GM21825 (cell line): ENCODE measurements around the gene GGCT.
A peak's percentile ranks its signal among the peaks of the same experiment; 100 is the strongest.
"Not testable (repeated sequence)": the region's sequence is repeated elsewhere in the genome, so short reads cannot be mapped to it uniquely, and the experiment has no call there.

ENCODE experiments used
- ATAC-seq: cut with Tn5 transposase; IDR thresholded peaks from one replicate; pipeline ENCODE4 v1.9.1; 2021; ENCODE audit warnings: mild to moderate bottlenecking, moderate library complexity; ENCODE audit not compliant: unreplicated experiment

GGCT gene

GRCh38 chr7:30519122-30519521 lies 14.5 kb upstream of the GGCT start:
- ATAC-seq, result no peak

DNA sequence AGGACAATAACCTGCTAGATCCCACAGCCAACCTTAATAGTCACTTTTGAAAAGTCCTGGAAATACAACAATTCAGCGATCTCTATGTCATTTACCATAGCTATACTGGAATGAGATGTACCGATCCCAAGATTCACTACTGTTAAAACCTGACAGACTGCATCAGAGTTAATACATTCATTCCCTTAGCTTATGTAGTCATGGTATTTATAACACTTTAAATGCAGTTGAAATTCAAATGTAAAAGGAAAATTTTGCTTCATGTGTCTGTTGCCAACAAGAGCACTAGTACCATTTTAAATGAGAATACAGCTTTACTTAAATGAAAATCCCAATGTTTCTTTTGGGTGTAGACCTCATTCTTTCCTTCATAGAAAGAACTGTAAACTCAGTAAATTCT lies 11.1 kb upstream of the GGCT start:
- ATAC-seq, result no peak

DNA sequence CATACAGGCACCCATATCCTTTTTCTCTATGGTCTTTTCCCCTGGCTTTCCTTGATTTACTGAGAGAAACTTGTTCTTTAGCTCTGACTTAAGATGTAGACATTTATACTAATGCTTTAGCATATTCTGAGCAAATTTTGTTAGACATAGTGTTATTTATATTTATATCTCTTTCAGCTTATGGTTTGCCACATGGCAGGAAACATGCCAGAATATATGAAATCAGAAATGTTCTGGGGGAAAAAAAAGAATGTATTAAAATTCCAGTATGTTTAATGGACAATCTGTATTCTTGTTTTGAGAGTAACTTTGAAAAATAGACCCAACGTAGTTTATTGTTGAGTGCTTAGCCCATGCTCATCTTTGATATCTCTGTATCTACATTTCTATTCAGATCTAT lies 10.1 kb upstream of the GGCT start:
- ATAC-seq, result no peak

DNA sequence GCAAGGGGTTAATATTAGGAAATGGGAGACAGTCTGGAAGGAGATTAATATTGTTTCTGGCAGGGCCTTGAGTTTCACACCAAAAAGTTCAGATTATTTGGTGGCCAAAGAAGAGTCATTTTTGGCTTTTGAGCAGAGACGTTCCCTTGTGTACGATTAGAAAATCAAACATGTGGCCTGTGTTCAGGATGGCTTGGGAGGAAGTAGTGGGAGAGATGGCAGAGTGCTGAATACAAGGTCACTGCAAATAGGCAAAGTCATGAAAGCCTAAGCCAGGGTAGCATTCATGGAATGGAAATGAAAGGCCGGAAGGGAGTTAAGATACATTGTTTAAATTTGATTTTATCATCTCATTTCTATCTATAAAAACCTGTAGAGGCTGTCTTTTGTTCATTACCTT lies 9.5 kb upstream of the GGCT start:
- no peak for ATAC-seq

GRCh38 chr7:30513762-30514161 lies 9.1 kb upstream of the GGCT start:
- ATAC-seq, result no peak

DNA sequence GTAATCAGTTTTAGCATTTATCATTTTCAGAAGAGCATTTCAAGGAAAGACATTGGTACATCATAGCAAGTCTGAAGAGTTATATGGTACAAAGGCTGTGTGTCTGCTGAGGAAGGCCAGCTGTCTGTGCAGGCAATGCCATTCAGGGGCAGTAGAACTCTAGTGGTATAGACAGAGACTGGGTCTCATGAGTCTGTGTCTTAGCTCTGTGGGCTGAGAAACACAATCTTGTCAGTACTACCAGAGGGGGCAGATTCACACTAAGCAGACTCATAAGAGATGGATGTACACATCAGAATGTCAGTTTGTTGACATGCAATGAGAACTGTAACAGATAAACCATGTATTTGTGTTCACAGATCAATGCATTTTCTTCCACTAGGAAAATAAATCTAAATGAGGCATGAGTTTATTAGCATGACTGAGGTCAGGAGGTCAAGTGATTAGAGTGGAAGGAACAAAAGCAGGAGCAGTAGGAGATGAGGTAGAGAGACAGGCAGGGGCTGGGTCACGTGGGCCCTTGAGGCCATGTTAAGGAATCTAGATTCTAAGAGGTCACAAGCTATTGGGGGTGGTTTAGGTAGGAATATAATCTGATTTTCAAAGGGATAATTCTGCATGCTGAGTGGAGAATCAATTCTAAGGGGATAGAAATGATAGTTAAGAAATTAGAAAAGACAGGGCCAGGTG lies 7.5 kb upstream of the GGCT start:
- no peak for ATAC-seq

GRCh38 chr7:30511494-30511893 lies 6.9 kb upstream of the GGCT start:
- ATAC-seq, result no peak

DNA sequence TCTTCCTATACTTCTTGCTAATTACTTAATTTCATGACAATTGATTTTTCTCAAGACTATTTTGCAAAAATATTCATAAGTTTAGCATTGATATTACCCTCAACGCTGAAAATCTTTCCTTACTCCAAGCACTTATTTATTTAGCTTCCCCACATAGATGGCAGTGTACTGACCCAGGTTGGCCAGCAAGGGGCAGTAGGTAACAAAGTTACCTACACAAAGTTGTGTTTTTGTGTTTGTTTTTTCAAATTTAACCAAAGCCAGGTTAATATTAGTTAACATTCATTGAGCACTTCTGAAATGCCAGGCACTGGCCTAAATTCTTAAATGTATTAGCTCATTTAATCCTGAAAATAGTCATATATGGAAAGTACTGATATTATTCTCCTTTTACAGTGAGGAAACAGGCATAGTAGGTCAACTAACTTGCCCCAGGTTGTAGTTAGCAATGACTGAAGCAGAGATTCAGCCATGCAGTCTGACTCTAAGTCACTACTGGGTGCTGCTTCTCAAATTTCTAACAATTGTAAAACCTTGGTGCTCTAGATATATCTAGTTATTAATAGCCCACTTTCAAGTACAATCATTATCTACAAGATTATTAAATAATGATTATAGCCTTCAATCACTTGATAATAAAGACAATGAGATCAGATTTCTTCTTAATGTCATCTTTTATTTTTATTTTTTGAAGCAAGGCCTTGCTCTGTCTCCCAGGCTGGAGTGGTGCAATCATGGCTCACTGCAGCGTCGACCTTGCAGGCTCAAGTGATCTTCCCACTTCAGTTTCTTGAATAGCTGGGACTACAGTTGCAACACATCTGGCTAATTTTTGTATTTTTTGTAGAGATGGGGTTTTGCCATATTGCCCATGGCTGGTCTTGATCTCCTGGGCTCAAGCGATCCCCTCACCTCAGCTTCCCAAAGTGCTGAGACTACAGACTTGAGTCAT lies 5.8 kb upstream of the GGCT start:
- peak; percentile 58 for ATAC-seq

GRCh38 chr7:30509171-30509857 lies 4.7 kb upstream of the GGCT start:
- ATAC-seq, result not testable (repeated sequence)

DNA sequence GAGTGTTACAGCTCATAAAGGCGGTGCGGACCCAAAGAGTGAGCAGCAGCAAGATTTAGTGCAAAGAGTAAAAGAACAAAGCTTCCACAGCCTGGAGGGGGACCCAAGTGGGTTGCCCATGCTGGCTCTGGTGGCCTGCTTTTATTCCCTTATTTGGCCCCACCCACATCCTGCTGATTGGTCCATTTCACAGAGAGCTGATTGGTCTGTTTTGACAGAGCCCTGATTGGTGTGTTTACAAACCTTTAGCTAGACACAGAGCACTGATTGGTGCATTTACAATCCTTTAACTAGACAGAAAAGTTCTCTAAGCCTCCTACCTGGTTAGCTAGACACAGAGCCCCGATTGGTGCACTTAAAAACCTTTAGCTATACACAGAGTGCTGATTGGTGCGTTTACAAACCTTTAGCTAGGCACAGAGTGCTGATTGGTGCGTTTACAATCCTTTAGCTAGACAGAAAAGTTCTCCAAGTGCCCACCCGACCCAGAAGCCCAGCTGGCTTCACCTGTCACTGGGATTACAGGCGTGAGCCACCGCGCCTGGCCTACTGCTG lies 2.8 kb upstream of the GGCT start:
- not testable (repeated sequence) for ATAC-seq

- peak; percentile 20 for ATAC-seq
Measured at GRCh38 chr7:30505174-30505697, 607 bp upstream of the GGCT start.

- ATAC-seq, result no peak
Measured at GRCh38 chr7:30503274-30504212, 1.1 kb downstream of the GGCT start.

- no peak for ATAC-seq
Measured at GRCh38 chr7:30502470-30503251, 2.0 kb downstream of the GGCT start.

DNA sequence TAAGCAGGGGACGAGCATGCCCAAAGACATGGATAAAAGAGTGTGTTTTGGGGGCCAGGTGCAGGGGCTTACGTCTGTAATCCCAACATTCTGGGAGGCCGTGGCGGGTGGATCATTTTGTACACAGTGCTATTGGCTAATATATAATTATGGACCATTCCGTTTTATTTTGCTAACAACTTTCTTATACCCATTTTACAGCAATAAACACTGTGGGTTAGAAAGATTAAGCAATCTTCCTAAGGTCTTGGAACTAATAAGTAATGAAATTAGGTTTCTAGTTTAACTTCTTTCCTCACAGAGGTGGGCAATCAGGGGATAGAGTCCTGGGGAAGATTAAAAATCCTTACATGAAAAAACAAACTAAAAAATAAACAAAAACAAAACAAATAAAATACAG lies 3.4 kb downstream of the GGCT start:
- no peak for ATAC-seq

- no peak for ATAC-seq
Measured at GRCh38 chr7:30493228-30493627, 11.4 kb downstream of the GGCT start.

DNA sequence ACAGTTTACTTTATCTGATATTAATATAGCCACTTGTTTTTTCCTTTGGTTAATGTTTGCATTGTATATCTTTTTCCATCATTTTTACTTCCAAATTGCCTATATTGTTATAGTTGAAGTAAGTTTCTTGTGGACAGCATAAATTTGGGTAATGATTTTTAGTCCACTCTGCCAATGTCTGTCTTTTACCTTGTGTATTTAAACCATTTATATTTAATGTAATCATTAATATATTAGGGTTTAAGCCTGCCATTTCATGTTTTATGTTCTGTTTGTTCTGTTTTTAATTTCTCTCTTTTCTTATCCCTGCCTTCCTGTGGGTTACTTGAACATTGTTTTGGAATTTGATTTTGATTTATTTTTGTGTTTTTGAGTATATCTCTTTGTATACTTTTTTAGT lies 13.2 kb downstream of the GGCT start:
- no peak for ATAC-seq

GRCh38 chr7:30487371-30487770 lies 17.3 kb downstream of the GGCT start:
- no peak for ATAC-seq

GRCh38 chr7:30485667-30486066 lies 19.0 kb downstream of the GGCT start:
- no peak for ATAC-seq

GRCh38 chr7:30481416-30481815 lies 23.2 kb downstream of the GGCT start:
- ATAC-seq, result not testable (repeated sequence)
